Measurements from ENCODE around the gene SPDEF. TPM values are rescaled to one million over a fixed set of nuclear protein-coding genes. Genes with fewer than 3 reads are reported as not detected.

Gene SPDEF
- total and polyA plus RNA-seq, 2 of the 13 experiments (the other 11 are each of a cell fraction or from before 2014, with no cell fraction given), result not detected

DNA sequence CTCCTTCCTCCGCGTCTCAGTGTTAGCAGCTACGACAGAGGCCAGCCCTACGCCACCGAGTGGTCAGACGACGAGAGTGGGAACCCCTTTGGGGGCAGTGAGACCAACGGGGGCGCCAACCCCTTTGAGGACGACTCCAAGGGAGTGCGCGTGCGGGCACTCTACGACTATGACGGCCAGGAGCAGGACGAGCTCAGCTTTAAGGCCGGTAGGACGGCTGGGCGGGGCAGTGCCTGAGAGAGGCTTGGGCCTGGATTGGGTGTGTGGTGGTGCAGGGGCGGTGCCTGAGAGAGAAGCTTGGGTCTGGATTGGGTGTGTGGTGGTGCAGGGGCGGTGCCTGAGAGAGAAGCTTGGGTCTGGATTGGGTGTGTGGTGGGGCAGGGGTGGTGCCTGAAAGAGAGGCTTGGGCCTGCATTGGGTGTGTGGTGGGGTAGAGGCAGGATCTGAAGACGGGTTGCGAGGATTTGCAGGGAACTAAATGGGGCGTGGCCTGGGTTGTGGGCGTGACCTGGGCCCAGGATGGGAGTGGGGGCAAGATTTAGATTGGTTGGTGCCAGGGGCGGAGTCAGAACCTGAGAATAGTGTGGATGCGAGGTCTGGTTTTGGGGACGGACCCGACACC, 24.4 kb downstream of the SPDEF start:
- no peak for FAIRE-seq
- BruUV-seq (replicated peaks), result no TSS peak
- POLR2A ChIA-PET, result no interaction called here

DNA sequence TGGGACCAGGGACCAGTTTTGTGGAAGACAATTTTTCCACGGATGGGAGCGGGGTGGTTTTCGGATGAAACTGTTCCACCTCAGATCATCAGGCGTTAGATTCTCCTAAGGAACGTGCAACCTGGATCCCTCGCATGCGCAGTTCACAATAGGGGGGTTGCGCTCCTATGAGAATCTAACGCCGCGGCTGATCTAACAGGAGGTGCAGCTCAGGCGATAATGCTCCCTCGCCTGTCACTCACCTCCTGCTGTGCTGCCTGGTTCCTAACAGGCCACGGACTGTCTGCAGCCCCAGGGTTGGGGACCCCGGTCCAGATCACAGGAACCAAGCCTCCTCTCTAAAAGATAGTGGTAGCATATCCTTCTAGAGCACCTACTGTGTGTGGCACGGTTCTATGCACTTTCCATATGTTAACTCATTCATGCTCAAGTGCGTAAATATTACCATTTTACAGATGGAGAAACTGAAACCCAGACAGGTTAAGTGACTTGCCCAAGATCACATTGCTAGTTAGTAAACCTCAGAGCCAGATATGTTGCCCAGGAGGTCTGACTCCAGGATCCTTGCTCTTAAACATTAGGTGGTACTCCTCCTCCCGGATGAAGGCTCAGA, 25.3 kb downstream of the SPDEF start:
- H3K4me3 ChIP-seq (replicated peaks in 1 of 3; ENCODE audit: insufficient read depth in 1 of 3, low read depth in 2 of 3, low read length in 3 of 3), result no peak overlapping the region
- no TSS peak for BruUV-seq (replicated peaks)
- DNase-seq (ENCODE audit: low spot score) (no peak), FAIRE-seq (no peak), ATAC-seq (no peak)
- H3K27me3 ChIP-seq (ENCODE audit: control insufficient read depth in 1 of 2, insufficient read depth in 2 of 2, low read length in 2 of 2), result peaks cover 18 to 59% of the 10 kb centered on the region in 2 experiments
- H3K27ac ChIP-seq (ENCODE audit: extremely low read length, insufficient read depth, low read length), result no peak overlapping the region
- H3K79me2 ChIP-seq (ENCODE audit: insufficient read depth, low read length), result no peaks in the 10 kb centered on the region
- TF ChIP-seq REXO4 (CRISPR knock-in tag; IDR thresholded peaks at IDR 0.05; ENCODE audit: borderline replicate concordance) (no peak), GATAD1 (CRISPR knock-in tag; IDR thresholded peaks at IDR 0.05) (no peak), CBFB (CRISPR knock-in tag; IDR thresholded peaks at IDR 0.05) (no peak), ZNF44 (CRISPR knock-in tag; IDR thresholded peaks at IDR 0.05) (no peak), ZKSCAN5 (CRISPR knock-in tag; IDR thresholded peaks at IDR 0.05) (no peak), ATF1 (CRISPR knock-in tag; IDR thresholded peaks at IDR 0.05) (no peak), ARNT2 (CRISPR knock-in tag; IDR thresholded peaks at IDR 0.05; ENCODE audit: low read depth) (no peak), EZH2 (conservative IDR thresholded peaks at IDR 0.05; ENCODE audit: low read depth, low read length) (no peak), KDM5B (CRISPR knock-in tag; IDR thresholded peaks at IDR 0.05; ENCODE audit: borderline replicate concordance) (no peak)
- TF ChIP-seq, protein P1, sequence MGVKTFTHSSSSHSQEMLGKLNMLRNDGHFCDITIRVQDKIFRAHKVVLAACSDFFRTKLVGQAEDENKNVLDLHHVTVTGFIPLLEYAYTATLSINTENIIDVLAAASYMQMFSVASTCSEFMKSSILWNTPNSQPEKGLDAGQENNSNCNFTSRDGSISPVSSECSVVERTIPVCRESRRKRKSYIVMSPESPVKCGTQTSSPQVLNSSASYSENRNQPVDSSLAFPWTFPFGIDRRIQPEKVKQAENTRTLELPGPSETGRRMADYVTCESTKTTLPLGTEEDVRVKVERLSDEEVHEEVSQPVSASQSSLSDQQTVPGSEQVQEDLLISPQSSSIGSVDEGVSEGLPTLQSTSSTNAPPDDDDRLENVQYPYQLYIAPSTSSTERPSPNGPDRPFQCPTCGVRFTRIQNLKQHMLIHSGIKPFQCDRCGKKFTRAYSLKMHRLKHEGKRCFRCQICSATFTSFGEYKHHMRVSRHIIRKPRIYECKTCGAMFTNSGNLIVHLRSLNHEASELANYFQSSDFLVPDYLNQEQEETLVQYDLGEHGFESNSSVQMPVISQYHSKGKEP (CRISPR knock-in tag; IDR thresholded peaks at IDR 0.05), result no peak
- TF ChIP-seq, protein P2, sequence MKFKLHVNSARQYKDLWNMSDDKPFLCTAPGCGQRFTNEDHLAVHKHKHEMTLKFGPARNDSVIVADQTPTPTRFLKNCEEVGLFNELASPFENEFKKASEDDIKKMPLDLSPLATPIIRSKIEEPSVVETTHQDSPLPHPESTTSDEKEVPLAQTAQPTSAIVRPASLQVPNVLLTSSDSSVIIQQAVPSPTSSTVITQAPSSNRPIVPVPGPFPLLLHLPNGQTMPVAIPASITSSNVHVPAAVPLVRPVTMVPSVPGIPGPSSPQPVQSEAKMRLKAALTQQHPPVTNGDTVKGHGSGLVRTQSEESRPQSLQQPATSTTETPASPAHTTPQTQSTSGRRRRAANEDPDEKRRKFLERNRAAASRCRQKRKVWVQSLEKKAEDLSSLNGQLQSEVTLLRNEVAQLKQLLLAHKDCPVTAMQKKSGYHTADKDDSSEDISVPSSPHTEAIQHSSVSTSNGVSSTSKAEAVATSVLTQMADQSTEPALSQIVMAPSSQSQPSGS (CRISPR knock-in tag; IDR thresholded peaks at IDR 0.05), result no peak
- POLR2A ChIA-PET, result no interaction called here
- in situ Hi-C loops (cut with HindIII; ENCODE audit: extremely low pct_ligation_motif_present, low pct_unique_long_range_greater_than_20kb), result no loop called here
- H3K9me3 ChIP-seq (ENCODE audit: low read length), result no peaks in the 10 kb centered on the region
- intact Hi-C loops (cut with micrococcal nuclease; ENCODE audit: unreplicated experiment), result no loop called here
- 69% methylated on average over 14 of the region's 18 CpGs for WGBS (ENCODE audit: low lambda C conversion rate)
- no peaks in the 10 kb centered on the region for H3K36me3 ChIP-seq (replicated peaks in 1 of 2; ENCODE audit: control insufficient read depth in 1 of 2, insufficient read depth in 2 of 2, low read length in 2 of 2)
- no peak overlapping the region for H3K4me2 ChIP-seq (ENCODE audit: low read depth, low read length)
- no peaks in the 10 kb centered on the region for H4K20me1 ChIP-seq (ENCODE audit: insufficient read depth, low read length)
- peaks cover 26% of the 10 kb centered on the region for H3K4me1 ChIP-seq (ENCODE audit: insufficient read depth, low read length)
- CTCF ChIA-PET (ENCODE audit: low intra/inter-chr PET ratio, low total read pairs), result no interaction called here
- H2AFZ ChIP-seq (ENCODE audit: low read length), result no peak overlapping the region
- no peak overlapping the region for H3K9ac ChIP-seq (ENCODE audit: insufficient read depth, low read depth, low read length)

More for the DNA sequence above, 24.4 kb downstream of the SPDEF start:
- no peak overlapping the region for H3K4me3 ChIP-seq (replicated peaks in 1 of 3; ENCODE audit: insufficient read depth in 1 of 3, low read depth in 2 of 3, low read length in 3 of 3)
- in situ Hi-C loops (cut with HindIII; ENCODE audit: extremely low pct_ligation_motif_present, low pct_unique_long_range_greater_than_20kb) (no loop called here), intact Hi-C loops (cut with micrococcal nuclease; ENCODE audit: unreplicated experiment) (no loop called here)
- no peaks in the 10 kb centered on the region for H4K20me1 ChIP-seq (ENCODE audit: insufficient read depth, low read length)
- 70% methylated on average over 29 of the region's 29 CpGs for WGBS (ENCODE audit: low lambda C conversion rate)
- DNase-seq (ENCODE audit: low spot score) (no peak), ATAC-seq (peak; percentile 7)
- no peaks in the 10 kb centered on the region for H3K36me3 ChIP-seq (replicated peaks in 1 of 2; ENCODE audit: control insufficient read depth in 1 of 2, insufficient read depth in 2 of 2, low read length in 2 of 2)
- no peak overlapping the region for H2AFZ ChIP-seq (ENCODE audit: low read length)
- H3K4me1 ChIP-seq (ENCODE audit: insufficient read depth, low read length), result peaks cover 19% of the 10 kb centered on the region
- no peak overlapping the region for H3K27ac ChIP-seq (ENCODE audit: extremely low read length, insufficient read depth, low read length)
- no peaks in the 10 kb centered on the region for H3K9me3 ChIP-seq (ENCODE audit: low read length)
- no peak overlapping the region for H3K4me2 ChIP-seq (ENCODE audit: low read depth, low read length)
- peaks cover 16 to 56% of the 10 kb centered on the region in 2 experiments for H3K27me3 ChIP-seq (ENCODE audit: control insufficient read depth in 1 of 2, insufficient read depth in 2 of 2, low read length in 2 of 2)
- TF ChIP-seq MXI1 (IDR thresholded peaks at IDR 0.05; ENCODE audit: borderline replicate concordance, low read depth, low read length) (no peak), NFYB (CRISPR knock-in tag; IDR thresholded peaks at IDR 0.05) (0 out of 2 replicates have a peak, but pooled peaks have one; percentile 23)
- no peak overlapping the region for H3K9ac ChIP-seq (ENCODE audit: insufficient read depth, low read depth, low read length)
- no peaks in the 10 kb centered on the region for H3K79me2 ChIP-seq (ENCODE audit: insufficient read depth, low read length)
- CTCF ChIA-PET (ENCODE audit: low intra/inter-chr PET ratio, low total read pairs), result no interaction called here

All from HepG2 (cell line).